ENCODE results near the gene ADNP.

- TF ChIP-seq EP300 (IDR thresholded peaks at IDR 0.05) (no peak), CTCF (IDR thresholded peaks at IDR 0.05) (no peak)
These were observed 66.1 kb downstream of the ADNP start for GRCh38 chr20:50865114-50865513.
